Esophagus squamous epithelium (tissue), 4 donors: ENCODE measurements around the gene MBD4.

Experiments used
- POLR2A ChIP-seq, 4 donors: fragments of 450-650 bp; IDR thresholded peaks; one replicate each; pipeline ENCODE4 v1.6.1; 2017; ENCODE audit warnings: antibody characterized with exemption in 4 of 4, mild to moderate bottlenecking in 4 of 4, moderate library complexity in 3 of 4
- TF ChIP-seq, protein P1 (sequence below), 6 experiments: fragments of 450-650 bp in 4 of 6; fragments of 200-600 bp in 2 of 6; sonication (generic) in 2 of 6; IDR thresholded peaks; one replicate each; pipeline ENCODE4 v1.5.1; 2016 to 2019; ENCODE audit warnings: antibody characterized with exemption in 6 of 6, mild to moderate bottlenecking in 4 of 6, moderate library complexity in 4 of 6

GRCh38 chr3:129461461-129462146 lies 21.9 kb upstream of the MBD4 start:
- TF ChIP-seq, protein P1, sequence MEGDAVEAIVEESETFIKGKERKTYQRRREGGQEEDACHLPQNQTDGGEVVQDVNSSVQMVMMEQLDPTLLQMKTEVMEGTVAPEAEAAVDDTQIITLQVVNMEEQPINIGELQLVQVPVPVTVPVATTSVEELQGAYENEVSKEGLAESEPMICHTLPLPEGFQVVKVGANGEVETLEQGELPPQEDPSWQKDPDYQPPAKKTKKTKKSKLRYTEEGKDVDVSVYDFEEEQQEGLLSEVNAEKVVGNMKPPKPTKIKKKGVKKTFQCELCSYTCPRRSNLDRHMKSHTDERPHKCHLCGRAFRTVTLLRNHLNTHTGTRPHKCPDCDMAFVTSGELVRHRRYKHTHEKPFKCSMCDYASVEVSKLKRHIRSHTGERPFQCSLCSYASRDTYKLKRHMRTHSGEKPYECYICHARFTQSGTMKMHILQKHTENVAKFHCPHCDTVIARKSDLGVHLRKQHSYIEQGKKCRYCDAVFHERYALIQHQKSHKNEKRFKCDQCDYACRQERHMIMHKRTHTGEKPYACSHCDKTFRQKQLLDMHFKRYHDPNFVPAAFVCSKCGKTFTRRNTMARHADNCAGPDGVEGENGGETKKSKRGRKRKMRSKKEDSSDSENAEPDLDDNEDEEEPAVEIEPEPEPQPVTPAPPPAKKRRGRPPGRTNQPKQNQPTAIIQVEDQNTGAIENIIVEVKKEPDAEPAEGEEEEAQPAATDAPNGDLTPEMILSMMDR (IDR thresholded peaks at IDR 0.05) = no peak
- TF ChIP-seq POLR2A (IDR thresholded peaks at IDR 0.05) = no peak
